Activated T-cell treated with anti-CD3 and anti-CD28 coated beads, Interleukin-2, amount 50 U/mL, for 24 hours (primary cell): ENCODE data around the gene TBX20.
"Not testable (repeated sequence)": the region's sequence is repeated elsewhere in the genome, so short reads cannot be mapped to it uniquely, and the experiment has no call there.

Source experiments
- DNase-seq: peaks from one replicate; pipeline ENCODE4 v3.0.0-alpha.2; 2020
- H3K27ac Mint-ChIP-seq: 2 replicates; pipeline ENCODE4 v1.8.0; 2020; ENCODE audit warnings: mild to moderate bottlenecking, mixed read lengths
- H3K27me3 Mint-ChIP-seq: 2 replicates; pipeline ENCODE4 v1.8.0; 2020; ENCODE audit warnings: mixed read lengths
- H3K36me3 Mint-ChIP-seq: 2 replicates; pipeline ENCODE4 v1.8.0; 2020; ENCODE audit warnings: low read depth, mixed read lengths
- H3K4me1 Mint-ChIP-seq: 2 replicates; pipeline ENCODE4 v1.8.0; 2020; ENCODE audit warnings: low read depth, mixed read lengths
- H3K4me3 Mint-ChIP-seq: 2 replicates; pipeline ENCODE4 v1.8.0; 2020; ENCODE audit warnings: mild to moderate bottlenecking, moderate library complexity, mixed read lengths
- H3K9me3 Mint-ChIP-seq: 2 replicates; pipeline ENCODE4 v1.8.0; 2020; ENCODE audit warnings: mixed read lengths

The TBX20 gene

GRCh38 chr7:35249537-35249907 lies 4.4 kb downstream of the TBX20 start:
- Mint-ChIP-seq H3K4me1 (peaks cover 15% of the 10 kb centered on the region), H3K36me3 (no peaks in the 10 kb centered on the region), H3K9me3 (no peaks in the 10 kb centered on the region), H3K27ac (no peak overlapping the region), H3K27me3 (peaks cover 72% of the 10 kb centered on the region), H3K4me3 (no peak overlapping the region)
- no peak for DNase-seq

- Mint-ChIP-seq H3K4me1 (peaks cover 11% of the 10 kb centered on the region), H3K36me3 (no peaks in the 10 kb centered on the region), H3K27me3 (peaks cover 72% of the 10 kb centered on the region), H3K27ac (no peak overlapping the region), H3K4me3 (no peak overlapping the region), H3K9me3 (no peaks in the 10 kb centered on the region)
- no peak for DNase-seq
These were observed 5.0 kb downstream of the TBX20 start for GRCh38 chr7:35248576-35249536.

GRCh38 chr7:35246819-35247218 lies 7.1 kb downstream of the TBX20 start:
- Mint-ChIP-seq H3K27me3 (peaks cover 65% of the 10 kb centered on the region), H3K27ac (no peak overlapping the region), H3K4me1 (peaks cover 2% of the 10 kb centered on the region), H3K4me3 (no peak overlapping the region), H3K9me3 (no peaks in the 10 kb centered on the region), H3K36me3 (no peaks in the 10 kb centered on the region)
- no peak for DNase-seq

DNA sequence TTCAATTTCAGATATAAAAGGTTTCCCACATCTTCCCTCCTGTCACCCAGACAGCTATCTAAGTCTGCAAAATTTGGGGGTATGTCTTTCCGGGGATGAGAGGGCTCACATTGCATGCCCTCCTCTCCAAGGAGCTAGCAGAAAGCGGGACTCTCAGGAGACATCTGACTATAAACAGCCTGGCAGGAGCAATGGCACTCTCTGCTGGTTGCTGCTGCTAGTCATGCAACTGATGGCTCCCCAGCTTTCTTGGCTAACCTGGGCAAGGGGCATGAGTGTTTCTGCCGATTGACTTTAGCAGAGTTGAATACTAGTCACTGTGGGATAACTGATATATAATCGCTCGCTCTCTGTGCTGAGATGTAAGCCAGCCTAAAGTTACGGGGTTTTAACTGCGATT lies 12.0 kb downstream of the TBX20 start:
- no peak overlapping the region for H3K27ac Mint-ChIP-seq

DNA sequence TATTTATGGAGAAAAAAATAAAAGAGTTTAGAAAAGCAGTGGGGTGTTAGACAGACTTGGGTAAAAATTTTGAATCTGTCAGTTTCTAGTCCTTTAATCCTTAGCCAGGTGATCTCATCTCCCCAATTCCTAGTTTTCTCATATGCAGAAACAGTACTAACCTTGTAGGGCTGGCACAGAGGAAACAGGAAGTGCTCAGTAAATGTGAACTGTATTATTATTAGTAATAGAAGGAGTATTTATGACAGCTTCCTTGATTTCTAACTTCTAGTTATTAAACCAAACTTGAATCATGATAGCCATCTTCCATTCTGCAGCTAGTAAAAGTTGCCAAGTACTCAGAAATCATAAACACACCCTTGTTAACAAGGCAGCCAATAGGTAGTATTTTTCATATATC lies 12.5 kb downstream of the TBX20 start:
- H3K36me3 Mint-ChIP-seq = no peaks in the 10 kb centered on the region
- no peak overlapping the region for H3K4me3 Mint-ChIP-seq
- peaks cover 39% of the 10 kb centered on the region for H3K27me3 Mint-ChIP-seq
- no peak overlapping the region for H3K27ac Mint-ChIP-seq
- no peaks in the 10 kb centered on the region for H3K9me3 Mint-ChIP-seq
- H3K4me1 Mint-ChIP-seq = no peaks in the 10 kb centered on the region
- no peak for DNase-seq

More for the DNA sequence above, 12.0 kb downstream of the TBX20 start:
- Mint-ChIP-seq H3K9me3 (no peaks in the 10 kb centered on the region), H3K27me3 (peaks cover 42% of the 10 kb centered on the region), H3K36me3 (no peaks in the 10 kb centered on the region), H3K4me1 (no peaks in the 10 kb centered on the region), H3K4me3 (no peak overlapping the region)
- DNase-seq = no peak

GRCh38 chr7:35241008-35241407 lies 12.9 kb downstream of the TBX20 start:
- H3K27me3 Mint-ChIP-seq = peaks cover 39% of the 10 kb centered on the region
- not testable (repeated sequence) for H3K4me3 Mint-ChIP-seq, DNase-seq, H3K27ac Mint-ChIP-seq, H3K36me3 Mint-ChIP-seq, H3K9me3 Mint-ChIP-seq, H3K4me1 Mint-ChIP-seq

DNA sequence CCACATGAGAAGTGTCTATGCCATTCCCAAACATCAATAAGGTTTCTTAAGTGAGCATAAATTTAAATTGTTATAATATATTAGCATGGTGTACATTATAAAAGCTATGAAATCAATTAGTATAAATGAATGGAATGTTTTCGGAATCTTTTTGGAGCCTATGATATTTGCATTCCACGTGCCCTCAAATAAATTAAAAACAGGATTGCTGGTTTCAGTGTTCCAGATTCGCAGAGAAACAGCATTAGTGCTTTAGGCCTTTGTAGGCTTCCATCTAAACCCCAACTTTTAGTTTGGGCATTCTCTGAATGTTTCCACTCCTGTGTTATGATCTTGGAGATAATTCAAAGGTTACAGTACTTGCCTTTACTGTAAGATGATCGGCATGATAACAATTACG lies 15.4 kb downstream of the TBX20 start:
- not testable (repeated sequence) for H3K9me3 Mint-ChIP-seq, H3K36me3 Mint-ChIP-seq, H3K4me3 Mint-ChIP-seq, DNase-seq, H3K4me1 Mint-ChIP-seq, H3K27ac Mint-ChIP-seq
- H3K27me3 Mint-ChIP-seq = peaks cover 32% of the 10 kb centered on the region

GRCh38 chr7:35232994-35233393 lies 20.9 kb downstream of the TBX20 start:
- Mint-ChIP-seq H3K4me1 (peaks cover 2% of the 10 kb centered on the region), H3K9me3 (no peaks in the 10 kb centered on the region), H3K36me3 (no peaks in the 10 kb centered on the region), H3K27me3 (peaks cover 25% of the 10 kb centered on the region), H3K4me3 (no peak overlapping the region), H3K27ac (no peak overlapping the region)
- no peak for DNase-seq

DNA sequence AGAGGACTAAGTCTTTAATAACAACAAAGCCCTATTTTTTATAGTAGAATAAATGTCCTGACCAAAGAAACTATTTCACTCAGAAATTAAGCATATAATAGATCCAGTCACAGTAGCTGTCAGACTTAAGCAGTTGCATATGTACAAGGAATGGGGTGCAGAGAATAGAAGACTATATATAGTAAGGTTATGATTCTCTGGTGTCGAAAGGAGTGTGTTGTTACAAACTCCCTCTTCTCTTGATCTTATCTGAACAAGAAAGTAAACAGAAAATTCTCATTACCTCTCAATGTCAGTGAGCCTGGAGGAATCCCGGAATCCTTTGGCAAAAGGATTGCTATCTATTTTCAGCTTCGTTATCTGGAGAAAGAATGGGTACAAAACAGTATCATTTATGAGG lies 22.7 kb downstream of the TBX20 start:
- H3K4me3 Mint-ChIP-seq, DNase-seq, H3K36me3 Mint-ChIP-seq, H3K9me3 Mint-ChIP-seq, H3K27ac Mint-ChIP-seq, H3K4me1 Mint-ChIP-seq: not testable (repeated sequence)
- H3K27me3 Mint-ChIP-seq = peaks cover 25% of the 10 kb centered on the region

- not testable (repeated sequence) for H3K9me3 Mint-ChIP-seq, DNase-seq, H3K36me3 Mint-ChIP-seq, H3K4me3 Mint-ChIP-seq, H3K27ac Mint-ChIP-seq, H3K4me1 Mint-ChIP-seq
- H3K27me3 Mint-ChIP-seq = peaks cover 25% of the 10 kb centered on the region
These were observed 24.7 kb downstream of the TBX20 start for GRCh38 chr7:35229116-35229780.

GRCh38 chr7:35228496-35229051 lies 25.3 kb downstream of the TBX20 start:
- H3K9me3 Mint-ChIP-seq, H3K4me1 Mint-ChIP-seq: not testable (repeated sequence)

GRCh38 chr7:35227438-35227837 lies 26.5 kb downstream of the TBX20 start:
- H3K27ac Mint-ChIP-seq, H3K4me3 Mint-ChIP-seq, H3K9me3 Mint-ChIP-seq, H3K36me3 Mint-ChIP-seq, H3K4me1 Mint-ChIP-seq, DNase-seq: not testable (repeated sequence)
- H3K27me3 Mint-ChIP-seq = peaks cover 22% of the 10 kb centered on the region

More at GRCh38 chr7:35228496-35229051, 25.3 kb downstream of the TBX20 start:
- not testable (repeated sequence) for DNase-seq, H3K36me3 Mint-ChIP-seq, H3K4me3 Mint-ChIP-seq, H3K27ac Mint-ChIP-seq
- peaks cover 25% of the 10 kb centered on the region for H3K27me3 Mint-ChIP-seq

GRCh38 chr7:35222445-35222844 lies 31.5 kb downstream of the TBX20 start:
- peaks cover 15% of the 10 kb centered on the region for H3K27me3 Mint-ChIP-seq
- H3K27ac Mint-ChIP-seq, H3K4me1 Mint-ChIP-seq, DNase-seq, H3K9me3 Mint-ChIP-seq, H3K36me3 Mint-ChIP-seq, H3K4me3 Mint-ChIP-seq: not testable (repeated sequence)

DNA sequence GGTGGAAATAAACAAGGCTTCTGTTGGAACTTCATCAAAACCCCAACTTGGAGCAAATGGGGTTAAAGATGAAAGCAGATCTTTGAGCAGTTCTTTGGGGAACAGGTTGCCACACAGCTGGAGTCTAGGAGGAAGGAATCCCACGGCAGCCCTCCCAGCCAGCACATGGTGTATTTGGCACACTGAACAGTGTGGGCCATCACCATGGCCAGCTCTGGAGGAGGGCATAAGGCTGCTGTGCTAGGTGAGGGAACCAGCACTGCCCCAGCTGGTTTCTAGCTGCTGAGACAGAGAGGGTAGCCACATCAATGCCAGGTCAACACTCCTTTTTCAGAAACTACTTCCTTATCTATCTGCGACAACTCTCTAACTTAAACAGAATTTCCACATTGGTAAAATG lies 33.7 kb downstream of the TBX20 start:
- H3K27me3 Mint-ChIP-seq = peaks cover 15% of the 10 kb centered on the region
- not testable (repeated sequence) for H3K9me3 Mint-ChIP-seq, H3K4me3 Mint-ChIP-seq

DNA sequence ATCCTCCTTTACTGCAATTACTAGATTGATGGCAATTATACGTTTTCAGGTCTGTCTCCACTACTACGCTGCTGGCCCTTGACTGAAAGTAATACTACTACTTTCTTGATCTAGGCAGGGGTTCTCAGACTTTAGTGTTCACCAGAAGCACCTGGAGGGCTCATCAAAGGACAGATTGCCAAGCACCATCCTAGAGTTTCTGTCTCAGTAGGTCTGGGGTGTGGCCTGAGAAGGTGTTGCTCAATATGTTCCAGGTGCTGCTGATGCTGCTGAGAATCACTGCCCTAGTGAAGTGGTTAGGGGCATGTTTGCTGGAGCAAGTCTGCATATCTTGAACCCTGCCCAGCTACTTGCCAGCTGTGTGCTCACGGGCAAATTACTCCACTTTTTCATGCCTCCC lies 37.9 kb downstream of the TBX20 start:
- not testable (repeated sequence) for H3K36me3 Mint-ChIP-seq, H3K4me3 Mint-ChIP-seq, H3K9me3 Mint-ChIP-seq, H3K4me1 Mint-ChIP-seq, DNase-seq, H3K27ac Mint-ChIP-seq
- peaks cover 19% of the 10 kb centered on the region for H3K27me3 Mint-ChIP-seq

More for the DNA sequence above, 33.7 kb downstream of the TBX20 start:
- not testable (repeated sequence) for H3K4me1 Mint-ChIP-seq, H3K36me3 Mint-ChIP-seq, H3K27ac Mint-ChIP-seq, DNase-seq
